A375 (cell line): Measurements from ENCODE around the gene SIPA1L3. TPM values are rescaled to one million over a fixed set of nuclear protein-coding genes. Genes with fewer than 3 reads are reported as not detected.

Experiments used
- small RNA-seq: library from RNA; depleted of rRNA; stranded (forward); fragments of <200 nt; gene quantifications from one replicate; pipeline ENCODE3, GENCODE V24; 2014
- total RNA-seq: library from RNA; depleted of rRNA; stranded (reverse); fragments of >200 nt; shearing (Covaris generic); gene quantifications from 2 replicates; pipeline ENCODE4 v1.2.3, GENCODE V29; 2014; rRNA removed

The SIPA1L3 gene, protein sequence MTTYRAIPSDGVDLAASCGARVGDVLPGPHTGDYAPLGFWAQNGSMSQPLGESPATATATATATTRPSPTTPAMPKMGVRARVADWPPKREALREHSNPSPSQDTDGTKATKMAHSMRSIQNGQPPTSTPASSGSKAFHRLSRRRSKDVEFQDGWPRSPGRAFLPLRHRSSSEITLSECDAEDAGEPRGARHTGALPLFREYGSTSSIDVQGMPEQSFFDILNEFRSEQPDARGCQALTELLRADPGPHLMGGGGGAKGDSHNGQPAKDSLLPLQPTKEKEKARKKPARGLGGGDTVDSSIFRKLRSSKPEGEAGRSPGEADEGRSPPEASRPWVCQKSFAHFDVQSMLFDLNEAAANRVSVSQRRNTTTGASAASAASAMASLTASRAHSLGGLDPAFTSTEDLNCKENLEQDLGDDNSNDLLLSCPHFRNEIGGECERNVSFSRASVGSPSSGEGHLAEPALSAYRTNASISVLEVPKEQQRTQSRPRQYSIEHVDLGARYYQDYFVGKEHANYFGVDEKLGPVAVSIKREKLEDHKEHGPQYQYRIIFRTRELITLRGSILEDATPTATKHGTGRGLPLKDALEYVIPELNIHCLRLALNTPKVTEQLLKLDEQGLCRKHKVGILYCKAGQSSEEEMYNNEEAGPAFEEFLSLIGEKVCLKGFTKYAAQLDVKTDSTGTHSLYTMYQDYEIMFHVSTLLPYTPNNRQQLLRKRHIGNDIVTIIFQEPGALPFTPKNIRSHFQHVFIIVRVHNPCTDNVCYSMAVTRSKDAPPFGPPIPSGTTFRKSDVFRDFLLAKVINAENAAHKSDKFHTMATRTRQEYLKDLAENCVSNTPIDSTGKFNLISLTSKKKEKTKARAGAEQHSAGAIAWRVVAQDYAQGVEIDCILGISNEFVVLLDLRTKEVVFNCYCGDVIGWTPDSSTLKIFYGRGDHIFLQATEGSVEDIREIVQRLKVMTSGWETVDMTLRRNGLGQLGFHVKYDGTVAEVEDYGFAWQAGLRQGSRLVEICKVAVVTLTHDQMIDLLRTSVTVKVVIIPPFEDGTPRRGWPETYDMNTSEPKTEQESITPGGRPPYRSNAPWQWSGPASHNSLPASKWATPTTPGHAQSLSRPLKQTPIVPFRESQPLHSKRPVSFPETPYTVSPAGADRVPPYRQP (N-terminal part only)
- 17.2 and 24.2 TPM in 2 replicates for total RNA-seq

DNA sequence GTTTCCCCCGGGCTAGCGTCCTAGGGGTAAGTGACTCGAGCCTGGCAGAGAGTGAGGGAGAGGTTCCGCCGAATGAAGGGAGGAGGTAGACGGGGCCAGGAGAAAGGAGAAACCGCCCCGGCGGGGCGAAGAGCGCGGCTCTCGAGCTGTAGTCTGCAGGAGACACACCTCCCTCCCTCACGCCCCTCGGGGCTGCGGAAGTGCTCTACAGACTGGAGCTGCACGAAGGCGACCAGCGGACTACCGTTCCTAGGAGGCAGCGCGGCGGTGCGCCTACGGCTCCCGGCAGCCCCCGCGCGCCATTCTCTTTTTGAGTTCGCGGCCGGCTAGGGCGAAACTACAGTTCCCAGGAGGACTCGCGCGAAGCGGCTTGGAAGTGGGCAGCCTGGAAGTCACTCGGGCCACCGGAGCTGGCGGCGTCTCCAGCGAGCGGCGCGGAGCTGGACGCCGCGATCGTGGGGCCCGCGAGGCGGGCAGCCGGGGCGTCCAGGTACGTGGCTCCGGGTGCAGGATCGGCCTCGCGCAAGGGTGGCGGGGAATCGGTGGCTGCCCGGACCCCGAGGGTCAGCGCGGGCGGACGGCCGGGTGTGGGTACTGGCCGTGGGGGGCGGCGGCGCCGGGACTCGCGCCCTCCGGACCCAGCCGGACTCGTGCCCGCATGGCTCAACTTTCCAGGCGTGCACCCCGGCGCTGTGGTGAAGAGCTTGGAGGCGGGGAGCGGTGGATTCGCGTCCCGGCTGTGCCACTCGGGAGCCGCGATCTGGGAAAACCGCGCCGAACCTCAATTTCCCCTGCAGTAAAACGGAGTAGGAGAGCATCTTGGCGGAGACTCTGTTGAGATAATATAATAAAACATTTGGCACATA, at the start of gene SIPA1L3:
TSS of gene SIPA1L3 (plus strand) at position 340 of the 866 bp plus-strand sequence. CDS start 174,358 bp downstream, outside the sequence.

DNA sequence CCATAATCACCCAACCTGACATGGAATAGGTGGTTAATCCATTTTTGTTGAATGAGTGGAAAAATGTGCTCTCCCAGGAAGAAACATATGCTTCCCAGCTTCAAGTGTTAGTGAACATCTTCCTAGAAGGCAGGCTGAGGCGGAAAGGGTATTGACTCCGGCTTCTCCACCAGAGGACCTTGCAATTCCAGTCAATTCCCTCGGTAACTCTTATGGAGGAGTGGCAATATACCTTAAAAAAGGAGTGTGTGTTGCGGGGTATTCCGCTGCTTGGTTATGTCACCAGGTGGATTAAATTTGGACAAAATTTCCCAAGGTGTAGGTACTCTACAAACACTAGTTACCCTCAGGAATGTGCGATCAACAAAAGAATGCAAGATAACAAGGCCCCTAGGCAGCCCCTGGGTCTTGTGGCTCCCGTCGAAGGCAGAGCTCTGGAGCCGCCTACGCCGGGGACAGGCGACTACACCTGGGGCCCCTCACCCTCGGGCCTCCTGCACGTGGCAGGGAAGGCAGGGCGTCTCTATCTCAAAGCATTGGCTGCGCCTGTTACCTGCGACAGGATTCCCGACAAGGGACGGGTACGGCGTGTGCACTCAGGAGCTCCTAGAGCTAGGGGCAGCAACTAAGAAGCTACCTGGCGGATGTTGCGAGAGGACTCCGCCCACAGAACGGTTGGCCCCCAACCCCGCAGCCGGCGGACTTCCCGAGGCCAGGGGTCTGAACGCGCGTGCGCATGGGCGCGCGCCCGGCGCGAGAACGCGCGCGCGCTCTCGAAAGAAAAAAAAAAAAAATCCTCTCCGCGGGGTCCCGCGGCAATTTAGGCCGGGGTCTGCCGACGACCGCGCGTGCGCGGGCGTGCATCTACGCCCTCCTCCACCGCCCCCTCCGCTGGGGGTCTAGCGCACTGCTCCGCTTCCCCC, 801 bp upstream of the SIPA1L3 start, which contains the start of gene WDR87:
TSS of gene WDR87 (minus strand) at position 649 of the 923 bp plus-strand sequence. CDS start 8,355 bp downstream, outside the sequence.

DNA sequence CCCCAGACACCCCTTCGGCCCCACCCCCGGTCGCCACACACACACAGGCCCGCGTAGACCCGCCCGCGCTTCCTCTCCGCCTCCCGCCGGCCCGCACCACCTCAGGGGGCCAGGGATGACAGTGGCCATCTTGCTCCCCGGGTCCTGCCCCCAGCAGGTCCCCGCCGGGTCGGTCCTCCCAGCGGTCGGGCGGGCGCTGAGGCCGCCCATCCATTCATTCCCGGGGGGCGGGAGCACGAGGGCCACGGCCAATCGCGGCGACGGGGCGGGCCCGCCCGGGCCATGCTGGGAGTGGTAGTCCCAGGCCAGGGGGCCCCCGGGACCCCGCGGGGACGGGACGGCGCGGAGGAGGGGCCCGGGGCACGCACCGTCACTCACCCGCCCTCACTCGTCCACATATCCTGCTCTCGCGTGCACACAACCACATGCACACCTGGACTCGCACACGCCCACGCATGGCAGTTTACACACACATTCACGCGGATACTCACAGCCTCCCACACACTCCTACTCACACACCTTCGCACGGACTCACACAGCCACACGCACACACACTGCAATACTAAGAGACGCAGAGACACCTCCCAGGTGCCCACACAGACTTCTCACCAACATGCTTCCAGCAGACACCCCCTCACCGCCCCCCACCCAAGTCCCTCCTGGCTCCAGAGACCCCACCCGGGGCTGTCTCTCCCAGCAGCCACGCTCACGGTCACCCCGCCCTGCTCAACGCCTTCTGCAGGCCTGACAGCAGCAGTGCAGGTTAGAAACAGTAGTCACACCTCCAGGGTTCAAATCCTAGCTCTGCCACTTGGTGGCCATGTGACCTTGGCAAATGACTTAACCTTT, 317.2 kb downstream of the SIPA1L3 start, which contains the start of gene DPF1:
TSS of gene DPF1 (minus strand) at position 209 of the 849 bp plus-strand sequence. CDS start at position 129, 80 bp downstream.

Small RNA genes lying within 50 kb of the gene (small RNA-seq; reads per million reads assigned to genes)
- gene RN7SL663P, result not detected

Other genes starting within 250 kb of the SIPA1L3 start
- gene ZNF607, start 187.4 kb upstream of the SIPA1L3 start, total RNA-seq, result 1.5 and 5.9 TPM in 2 replicates
- 5.8 and 8.4 TPM in 2 replicates for gene ZNF573, start 127.6 kb upstream of the SIPA1L3 start, total RNA-seq
- not detected in 2 replicates for gene WDR87, start 614 bp upstream of the SIPA1L3 start, total RNA-seq